Measurements from ENCODE around the gene LDLRAD2.

The LDLRAD2 gene

DNA sequence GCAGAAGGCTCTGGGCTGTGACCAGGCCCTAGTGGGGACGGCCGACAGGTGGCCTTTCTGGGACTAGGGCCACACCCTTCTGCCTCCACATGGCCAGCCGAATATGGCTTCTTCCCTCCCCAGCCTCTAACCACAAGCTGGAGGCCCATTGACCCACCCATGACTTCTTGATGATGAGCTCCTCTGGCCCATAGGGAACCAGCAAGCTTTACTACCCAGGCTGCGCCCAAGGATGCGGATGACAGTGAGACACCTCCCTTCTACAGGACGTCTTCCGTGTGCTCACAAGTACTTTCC lies 41.0 kb downstream of the LDLRAD2 start:
- peak overlapping the region; percentile 94 for H3K4me2 ChIP-seq (ENCODE audit: low read length)
- peak overlapping the region; percentile 49; the same call in 1 of the 2 replicates for H3K27ac ChIP-seq (ENCODE audit: low read length)
- H3K36me3 ChIP-seq (replicated peaks; ENCODE audit: low read depth, low read length) = no peaks in the 10 kb centered on the region

GRCh38 chr1:21854090-21854750 lies 42.2 kb downstream of the LDLRAD2 start:
- Histone ChIP-seq H3K27ac (ENCODE audit: low read length) (no peak overlapping the region), H3K36me3 (replicated peaks; ENCODE audit: low read depth, low read length) (no peaks in the 10 kb centered on the region), H3K9me3 (ENCODE audit: insufficient read depth, low read length) (no peaks in the 10 kb centered on the region), H3K4me2 (ENCODE audit: low read length) (no peak overlapping the region), H4K20me1 (ENCODE audit: insufficient read depth, low read length) (no peaks in the 10 kb centered on the region), H3K9ac (ENCODE audit: low read length) (no peak overlapping the region), H3K79me2 (ENCODE audit: low read length) (peaks cover 5% of the 10 kb centered on the region; the same call in 1 of the 2 replicates), H3K27me3 (ENCODE audit: low read depth, low read length) (no peaks in the 10 kb centered on the region), H3K4me1 (ENCODE audit: low read length) (peaks cover 15% of the 10 kb centered on the region), H2AFZ (ENCODE audit: low read depth, low read length) (no peak overlapping the region), H3K4me3 (ENCODE audit: low read length) (no peak overlapping the region)
- TF ChIP-seq CTCF (IDR thresholded peaks at IDR 0.05; ENCODE audit: low read depth, low read length) (no peak), EZH2phosphoT487 (IDR thresholded peaks at IDR 0.05; ENCODE audit: low read depth) (no peak)

More for the DNA sequence above, 41.0 kb downstream of the LDLRAD2 start:
- H3K79me2 ChIP-seq (ENCODE audit: low read length) = peaks cover 5% of the 10 kb centered on the region; the same call in 1 of the 2 replicates
- peaks cover 15% of the 10 kb centered on the region for H3K4me1 ChIP-seq (ENCODE audit: low read length)
- H2AFZ ChIP-seq (ENCODE audit: low read depth, low read length) = no peak overlapping the region
- peak overlapping the region; percentile 74 for H3K9ac ChIP-seq (ENCODE audit: low read length)
- H3K27me3 ChIP-seq (ENCODE audit: low read depth, low read length) = no peaks in the 10 kb centered on the region
- H4K20me1 ChIP-seq (ENCODE audit: insufficient read depth, low read length) = no peaks in the 10 kb centered on the region
- H3K9me3 ChIP-seq (ENCODE audit: insufficient read depth, low read length) = no peaks in the 10 kb centered on the region
- H3K4me3 ChIP-seq (ENCODE audit: low read length) = peak overlapping the region; percentile 83
- TF ChIP-seq CTCF (IDR thresholded peaks at IDR 0.05; ENCODE audit: low read depth, low read length) (no peak), EZH2phosphoT487 (IDR thresholded peaks at IDR 0.05; ENCODE audit: low read depth) (no peak)

DNA sequence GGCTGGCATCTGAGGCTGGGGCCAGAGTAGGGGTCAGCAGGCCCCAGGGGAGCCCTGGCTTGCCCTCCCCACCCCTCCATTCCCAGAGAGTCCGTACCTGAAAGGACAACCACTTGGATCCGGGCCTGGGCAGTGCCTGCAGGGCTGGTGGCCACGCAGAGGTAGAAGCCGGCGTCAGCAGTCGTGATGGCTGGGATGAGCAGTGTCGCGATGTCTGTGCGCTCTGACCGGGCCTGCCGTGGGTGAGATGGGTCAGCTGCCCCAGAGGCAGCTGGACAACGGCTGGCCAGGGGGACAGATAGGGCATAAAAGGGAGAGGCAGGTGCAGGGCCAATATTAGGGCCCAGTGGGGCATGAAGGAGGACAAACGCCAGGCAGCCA lies 42.7 kb downstream of the LDLRAD2 start:
- Histone ChIP-seq H3K9me3 (ENCODE audit: insufficient read depth, low read length) (no peaks in the 10 kb centered on the region), H2AFZ (ENCODE audit: low read depth, low read length) (no peak overlapping the region), H3K4me3 (ENCODE audit: low read length) (no peak overlapping the region), H3K36me3 (replicated peaks; ENCODE audit: low read depth, low read length) (no peaks in the 10 kb centered on the region), H3K4me2 (ENCODE audit: low read length) (no peak overlapping the region), H3K9ac (ENCODE audit: low read length) (no peak overlapping the region), H3K4me1 (ENCODE audit: low read length) (peaks cover 15% of the 10 kb centered on the region), H4K20me1 (ENCODE audit: insufficient read depth, low read length) (no peaks in the 10 kb centered on the region), H3K27ac (ENCODE audit: low read length) (no peak overlapping the region), H3K79me2 (ENCODE audit: low read length) (peaks cover 5% of the 10 kb centered on the region; the same call in 1 of the 2 replicates), H3K27me3 (ENCODE audit: low read depth, low read length) (no peaks in the 10 kb centered on the region)
- TF ChIP-seq CTCF (IDR thresholded peaks at IDR 0.05; ENCODE audit: low read depth, low read length) (no peak), EZH2phosphoT487 (IDR thresholded peaks at IDR 0.05; ENCODE audit: low read depth) (no peak)

GRCh38 chr1:21855257-21856096 lies 43.4 kb downstream of the LDLRAD2 start:
- Histone ChIP-seq H3K79me2 (ENCODE audit: low read length) (peaks cover 5% of the 10 kb centered on the region; the same call in 1 of the 2 replicates), H3K27ac (ENCODE audit: low read length) (no peak overlapping the region), H3K9me3 (ENCODE audit: insufficient read depth, low read length) (no peaks in the 10 kb centered on the region), H3K4me2 (ENCODE audit: low read length) (no peak overlapping the region), H3K9ac (ENCODE audit: low read length) (no peak overlapping the region), H2AFZ (ENCODE audit: low read depth, low read length) (no peak overlapping the region), H3K4me3 (ENCODE audit: low read length) (no peak overlapping the region), H3K4me1 (ENCODE audit: low read length) (peaks cover 15% of the 10 kb centered on the region), H3K27me3 (ENCODE audit: low read depth, low read length) (no peaks in the 10 kb centered on the region), H3K36me3 (replicated peaks; ENCODE audit: low read depth, low read length) (no peaks in the 10 kb centered on the region), H4K20me1 (ENCODE audit: insufficient read depth, low read length) (no peaks in the 10 kb centered on the region)
- TF ChIP-seq EZH2phosphoT487 (IDR thresholded peaks at IDR 0.05; ENCODE audit: low read depth) (no peak), CTCF (IDR thresholded peaks at IDR 0.05; ENCODE audit: low read depth, low read length) (no peak)

All from OCI-LY3 (cell line).